GM19468 (cell line): Measurements from ENCODE around the gene FTO.

ENCODE experiments used
- ATAC-seq: cut with Tn5 transposase; IDR thresholded peaks from one replicate; pipeline ENCODE4 v1.9.1; 2021; ENCODE audit warnings: mild to moderate bottlenecking, moderate library complexity, moderate number of reproducible peaks; ENCODE audit not compliant: unreplicated experiment; ENCODE audit errors: extremely low read depth

FTO gene

DNA sequence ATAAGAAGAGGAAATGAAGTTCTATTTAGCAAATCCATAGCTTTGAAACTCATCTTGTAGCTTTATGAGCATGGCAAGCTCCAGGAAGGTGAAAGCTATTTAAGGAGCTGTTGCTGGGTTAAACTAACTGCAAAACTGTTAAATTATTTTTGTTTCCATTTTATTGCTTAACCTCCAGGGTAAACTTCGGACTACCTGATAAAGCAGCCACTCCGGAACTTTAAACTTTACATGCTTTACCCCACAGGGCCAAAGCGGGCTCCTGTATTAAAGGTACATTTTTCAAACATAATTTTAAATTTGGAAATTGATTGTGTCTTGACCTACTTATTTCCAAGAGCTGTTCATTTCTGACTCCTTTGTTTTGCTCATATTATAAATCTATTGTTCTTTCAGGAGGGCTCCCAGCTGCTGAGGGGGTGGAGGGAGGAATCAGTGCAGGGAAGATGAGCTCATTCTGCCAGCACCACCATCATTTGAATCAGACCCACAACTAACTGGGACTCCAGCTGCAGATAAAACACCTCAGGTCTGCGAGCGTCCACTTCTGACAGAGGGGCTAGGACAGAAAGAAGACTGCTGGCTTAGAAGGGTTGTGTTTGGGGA is 424.8 kb downstream of the FTO start:
- ATAC-seq, result no peak

DNA sequence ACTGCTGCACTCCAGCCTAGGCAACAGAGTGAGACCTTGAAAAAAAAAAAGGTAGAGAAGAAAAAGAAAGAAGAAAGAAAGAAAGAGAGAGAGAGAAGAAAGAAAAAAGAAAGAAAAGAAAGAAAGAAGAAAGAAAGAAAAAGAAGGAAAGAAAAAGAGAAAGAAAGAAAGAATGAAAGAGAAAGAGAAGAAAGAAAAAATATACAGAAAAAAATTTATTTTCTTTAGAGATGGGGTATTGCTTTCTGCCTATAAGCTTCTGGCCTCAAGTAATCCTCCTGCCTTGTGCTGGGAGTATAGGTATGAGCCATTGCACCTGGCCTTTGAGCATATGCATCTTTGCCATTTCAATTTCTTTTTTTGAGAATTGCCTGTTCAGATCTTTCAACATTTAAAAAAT is 425.9 kb downstream of the FTO start:
- ATAC-seq, result no peak

DNA sequence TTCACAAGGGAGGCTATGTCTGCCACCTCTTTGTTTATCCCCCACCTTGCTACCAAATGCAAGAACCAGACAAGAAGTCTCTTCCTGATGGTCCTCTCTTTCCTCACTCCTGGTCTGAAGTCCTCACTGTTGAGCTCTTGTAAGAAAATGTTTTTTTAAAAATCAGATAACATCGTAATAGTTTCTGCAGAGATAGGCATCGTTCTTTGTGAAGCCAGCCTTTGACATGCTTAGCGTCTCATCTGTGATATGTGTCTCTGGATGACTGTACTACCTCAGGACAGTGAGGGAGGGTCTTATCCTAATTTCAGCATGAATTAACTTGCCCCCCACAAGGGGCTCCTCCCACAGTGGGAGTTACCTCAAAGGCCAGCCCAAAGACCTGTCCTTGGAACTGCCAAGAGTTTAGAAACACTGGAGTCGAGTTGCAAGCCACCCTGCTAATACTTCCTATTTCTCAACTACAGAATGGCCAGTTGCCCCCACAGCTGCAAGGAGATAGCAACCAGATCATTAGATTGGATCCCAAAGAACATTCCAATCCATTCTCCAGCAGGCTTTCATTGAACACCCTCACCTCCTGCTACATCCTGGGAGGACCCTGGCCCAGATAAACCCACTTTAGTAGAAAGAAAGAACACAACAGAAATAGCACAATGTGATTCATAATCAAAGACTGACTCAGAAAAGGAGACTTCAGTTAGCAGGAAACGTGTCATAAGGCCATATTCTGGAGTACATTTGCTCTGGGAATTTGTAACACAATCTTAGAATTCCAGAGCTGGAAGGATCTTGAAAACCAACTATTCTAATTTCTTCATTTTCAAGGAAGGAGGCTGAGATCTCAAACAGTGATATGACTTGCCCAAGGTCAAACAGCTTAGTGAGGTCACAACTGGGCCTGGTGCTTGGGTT is 431.7 kb downstream of the FTO start:
- ATAC-seq, result no peak

DNA sequence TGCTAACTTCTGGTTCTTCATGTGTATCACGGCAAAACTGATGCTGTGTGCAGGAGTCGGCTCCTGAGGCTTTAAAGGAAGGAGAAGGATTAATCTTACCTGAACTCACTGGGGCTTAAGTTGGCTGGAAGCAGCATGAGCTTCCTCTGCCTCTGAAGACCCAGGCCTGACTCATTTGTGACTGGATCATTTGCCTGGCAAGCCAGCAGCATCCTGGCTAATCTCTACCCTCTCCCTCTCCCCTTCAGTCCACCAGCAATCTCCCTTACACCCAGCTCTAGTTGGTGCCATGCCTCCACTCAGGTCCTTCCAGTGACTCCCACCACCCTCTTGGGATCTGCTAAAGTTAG is 432.3 kb downstream of the FTO start:
- no peak for ATAC-seq

DNA sequence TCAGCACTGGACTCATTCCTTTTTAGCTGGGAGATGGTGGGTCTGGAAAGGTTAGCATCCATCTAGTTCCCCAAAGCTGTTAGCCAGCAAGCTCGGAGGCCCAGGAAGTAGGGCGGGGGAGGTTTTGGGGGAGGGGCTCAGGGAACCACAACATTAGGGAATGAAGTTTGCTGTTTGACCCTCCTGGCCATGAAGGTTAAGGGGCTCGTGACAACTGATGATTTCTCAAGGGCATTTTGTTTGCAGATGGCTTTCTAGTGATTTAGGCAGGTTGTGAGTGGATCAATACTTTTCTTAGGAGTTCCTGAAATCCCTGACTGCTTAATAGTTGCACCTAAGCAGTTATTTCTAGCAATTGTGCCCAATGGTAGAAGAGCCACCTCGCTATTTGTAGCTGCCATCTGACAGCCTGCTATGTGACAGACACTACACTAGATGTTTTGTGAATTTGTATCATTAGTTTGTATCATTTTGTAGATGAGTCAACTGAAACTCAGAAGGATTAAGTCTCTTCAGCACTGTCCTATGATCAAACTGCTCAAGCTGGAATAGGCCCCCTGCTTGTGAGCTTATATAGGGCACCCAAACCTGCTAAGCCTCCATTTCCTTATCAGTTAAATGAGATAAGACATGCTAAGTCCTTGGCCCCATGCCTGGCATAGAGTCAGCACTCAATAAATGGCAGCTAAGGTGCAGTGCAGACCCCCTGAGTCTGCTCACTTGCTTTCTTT is 436.3 kb downstream of the FTO start:
- no peak for ATAC-seq

DNA sequence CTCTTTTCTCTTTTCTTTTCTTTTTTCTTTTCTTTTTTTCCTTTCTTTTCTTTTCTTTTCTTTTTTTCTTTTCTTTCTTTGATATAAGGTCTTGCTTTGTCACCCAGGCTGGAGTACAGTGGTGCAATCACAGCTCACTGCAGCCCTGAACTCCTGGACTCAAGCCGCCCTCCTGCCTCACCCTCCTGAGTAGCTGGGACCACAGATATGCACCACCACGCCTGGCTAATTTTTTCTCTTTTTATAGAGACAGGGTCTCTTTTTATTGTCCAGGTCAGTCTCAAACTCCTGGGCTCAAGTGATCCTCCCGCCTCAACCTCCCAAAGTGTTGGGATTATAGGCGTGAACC is 436.8 kb downstream of the FTO start:
- ATAC-seq, result no peak

DNA sequence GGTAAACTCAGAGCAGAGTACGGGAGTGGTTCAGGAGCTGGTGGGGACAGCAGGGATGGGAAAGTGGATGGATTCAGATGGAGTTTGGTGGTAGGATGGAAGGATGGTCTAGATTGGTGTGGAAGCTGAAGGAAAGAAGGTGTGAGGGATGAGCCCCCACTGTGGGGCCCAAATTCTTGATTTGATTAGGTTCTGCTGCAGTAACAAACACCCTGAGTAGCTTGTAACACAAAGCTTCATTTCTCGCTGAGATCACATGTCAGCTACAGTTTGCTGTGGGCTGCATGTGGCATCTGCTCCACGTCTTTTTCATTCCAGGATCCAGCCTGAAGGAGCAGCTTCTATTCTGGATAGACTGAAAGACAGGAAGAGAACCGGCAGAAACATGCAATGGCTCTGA is 438.8 kb downstream of the FTO start:
- no peak for ATAC-seq

DNA sequence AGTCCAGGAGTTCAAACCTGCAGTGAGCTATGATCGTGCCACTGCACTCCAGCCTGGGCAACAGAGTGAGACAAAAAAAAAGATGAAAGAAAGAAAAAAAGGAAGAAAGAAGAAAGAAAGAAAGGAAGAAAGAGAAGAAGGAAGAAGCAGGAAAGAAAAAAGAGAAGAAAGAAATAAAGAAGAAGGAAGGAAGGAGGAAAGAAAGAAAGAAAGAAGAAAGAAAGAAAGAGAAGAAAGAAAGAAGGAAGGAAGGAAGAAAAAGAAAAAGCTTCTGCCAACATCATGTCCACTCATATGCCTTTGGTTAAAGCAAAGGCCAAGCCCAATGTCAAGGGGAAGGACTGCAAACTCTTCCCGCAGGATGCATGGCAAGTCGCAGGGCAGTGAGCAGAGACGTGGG is 439.5 kb downstream of the FTO start:
- ATAC-seq, result no peak

DNA sequence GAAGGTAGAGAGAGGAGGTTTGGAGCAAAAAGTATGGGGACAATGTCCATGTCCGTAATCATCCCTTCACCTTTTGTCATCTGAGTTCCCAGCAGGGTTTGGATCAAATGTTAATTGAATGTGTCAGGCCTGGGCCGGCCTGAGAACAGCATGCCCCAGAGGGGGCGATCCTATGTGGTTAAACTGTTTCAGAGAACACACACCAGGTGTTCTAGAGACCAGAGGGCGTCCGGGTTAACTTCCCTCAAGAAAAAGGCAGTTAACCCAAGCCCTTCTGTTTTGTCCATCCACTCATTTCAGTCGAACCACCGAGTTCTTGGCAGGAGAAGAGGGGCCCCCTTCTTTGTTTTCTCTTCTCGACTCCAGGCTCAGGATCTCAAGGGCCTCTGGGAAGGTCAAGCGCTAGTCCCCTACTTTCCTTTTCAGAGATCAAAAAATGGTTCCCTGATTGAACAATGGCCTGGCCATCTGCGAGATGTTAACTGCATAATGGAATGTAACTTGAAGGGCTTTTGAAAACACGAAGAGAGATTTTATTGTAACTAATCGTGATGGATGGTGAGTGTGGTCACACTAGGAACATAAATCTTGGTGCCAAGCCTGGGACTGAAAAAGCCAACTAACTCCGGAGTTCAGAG is 440.1 kb downstream of the FTO start:
- no peak for ATAC-seq

DNA sequence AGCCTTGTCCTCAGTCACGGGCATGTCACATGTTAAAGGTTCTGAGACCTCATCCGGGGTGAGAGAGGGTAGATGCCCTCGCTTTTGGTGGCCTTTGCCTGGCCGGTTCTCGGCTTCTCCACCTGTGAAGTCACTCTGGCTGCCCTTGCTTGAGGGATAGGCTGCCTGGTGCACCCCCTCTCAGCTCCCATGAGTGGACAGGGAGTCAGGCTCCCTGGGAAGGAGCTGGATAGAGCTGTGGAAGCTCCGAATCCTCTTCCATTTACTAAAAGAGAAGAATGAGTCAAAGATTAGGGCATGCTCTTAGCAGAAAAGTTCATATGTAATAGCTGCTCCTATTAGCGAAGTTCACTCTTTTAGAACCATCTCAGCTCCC is 440.6 kb downstream of the FTO start:
- no peak for ATAC-seq

DNA sequence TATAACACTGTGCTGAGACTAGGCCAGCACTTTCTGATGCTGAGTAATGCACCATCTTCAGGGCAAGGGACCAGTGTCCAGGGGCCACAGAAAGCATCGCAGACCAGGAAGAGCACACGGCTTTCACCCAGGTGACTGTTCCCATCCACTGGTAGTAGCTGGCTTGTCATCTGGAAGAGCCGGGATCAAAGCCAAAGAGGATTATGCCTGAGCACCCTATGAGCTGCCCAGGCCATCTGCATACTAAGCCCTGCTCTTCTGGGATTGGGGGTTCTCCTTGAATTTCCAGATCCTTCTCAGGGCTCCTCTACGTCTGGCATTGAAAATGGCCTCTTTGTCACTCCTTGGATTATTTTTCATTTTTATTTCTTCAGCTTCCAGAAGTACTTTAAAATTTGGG is 441.9 kb downstream of the FTO start:
- ATAC-seq, result no peak

DNA sequence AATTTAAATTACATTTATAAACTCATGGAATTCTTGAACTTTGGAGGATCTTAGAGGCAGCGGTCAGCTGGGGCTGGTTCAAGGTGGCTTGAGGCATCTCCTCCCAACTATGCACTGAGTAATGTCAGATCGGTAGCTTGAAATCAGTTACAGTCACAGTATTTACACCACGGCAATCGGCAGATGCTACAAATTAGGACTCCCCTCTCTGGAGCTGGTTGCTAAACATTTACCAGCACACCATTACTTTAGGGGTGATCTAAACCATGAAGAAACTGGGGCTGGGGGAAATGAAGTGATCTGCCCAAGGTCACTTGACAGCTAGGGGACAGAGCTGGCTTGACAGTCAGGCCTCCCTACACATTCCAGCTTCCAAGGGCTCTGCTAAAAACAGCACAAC is 445.0 kb downstream of the FTO start:
- ATAC-seq, result no peak

DNA sequence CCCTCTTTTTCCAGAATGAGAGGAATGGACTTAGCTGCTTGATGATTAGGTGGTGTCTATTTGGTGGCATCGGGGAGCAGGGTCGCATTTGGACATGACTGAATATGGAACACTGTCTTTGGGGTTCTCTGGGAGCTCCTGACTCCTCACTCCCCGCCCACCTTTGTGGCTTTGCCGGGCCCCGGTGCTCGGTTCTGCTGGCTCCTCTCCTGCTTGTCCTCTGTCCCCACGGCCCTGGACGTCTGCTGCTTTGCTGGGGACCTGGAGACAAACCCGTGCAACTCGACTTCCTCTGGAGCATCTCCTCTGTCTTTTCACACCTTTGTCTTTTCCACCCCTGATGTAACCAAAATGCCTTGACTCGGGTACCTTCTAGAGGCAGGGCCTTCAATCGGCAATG is 446.9 kb downstream of the FTO start:
- ATAC-seq, result no peak

DNA sequence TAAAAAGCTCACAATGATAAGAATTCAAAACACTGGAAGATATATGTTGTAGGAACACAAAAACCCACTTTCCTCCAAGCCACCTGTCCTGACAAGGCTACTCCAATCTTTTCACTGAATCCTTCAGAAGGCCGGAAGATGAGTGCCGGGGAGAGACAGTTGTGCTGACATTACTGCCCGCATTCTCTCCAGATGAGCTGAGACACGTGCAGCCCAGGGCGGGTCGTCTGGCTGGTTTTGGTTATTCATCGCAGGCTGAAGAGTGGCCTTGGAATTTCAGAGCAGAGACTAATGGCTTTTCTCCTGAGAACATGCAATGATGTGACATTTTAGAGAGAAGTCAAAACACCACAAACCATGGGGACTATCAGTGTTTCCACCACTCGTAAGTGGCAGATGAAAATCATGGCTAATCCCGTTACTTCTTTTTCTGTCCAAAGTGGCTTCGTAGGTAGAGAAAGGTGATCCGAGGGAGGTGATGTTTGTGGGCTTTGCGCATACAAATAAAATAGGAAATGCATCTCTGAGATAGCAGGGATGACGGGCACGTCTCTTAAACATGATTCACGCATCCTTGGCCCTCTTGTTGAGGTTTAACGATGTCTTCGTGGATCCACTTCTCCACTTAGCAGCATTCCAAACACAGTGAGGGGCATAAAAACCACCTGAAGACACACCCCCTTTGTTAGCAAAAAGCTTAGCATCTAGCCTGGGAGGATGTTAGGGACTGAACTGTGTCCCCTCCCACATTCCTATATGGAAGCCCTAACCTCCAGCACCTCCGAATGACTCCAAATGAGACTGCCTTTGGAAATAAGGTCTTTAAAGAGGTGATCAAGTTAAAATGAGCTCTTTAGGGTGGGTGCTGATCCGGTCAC is 448.6 kb downstream of the FTO start:
- no peak for ATAC-seq

DNA sequence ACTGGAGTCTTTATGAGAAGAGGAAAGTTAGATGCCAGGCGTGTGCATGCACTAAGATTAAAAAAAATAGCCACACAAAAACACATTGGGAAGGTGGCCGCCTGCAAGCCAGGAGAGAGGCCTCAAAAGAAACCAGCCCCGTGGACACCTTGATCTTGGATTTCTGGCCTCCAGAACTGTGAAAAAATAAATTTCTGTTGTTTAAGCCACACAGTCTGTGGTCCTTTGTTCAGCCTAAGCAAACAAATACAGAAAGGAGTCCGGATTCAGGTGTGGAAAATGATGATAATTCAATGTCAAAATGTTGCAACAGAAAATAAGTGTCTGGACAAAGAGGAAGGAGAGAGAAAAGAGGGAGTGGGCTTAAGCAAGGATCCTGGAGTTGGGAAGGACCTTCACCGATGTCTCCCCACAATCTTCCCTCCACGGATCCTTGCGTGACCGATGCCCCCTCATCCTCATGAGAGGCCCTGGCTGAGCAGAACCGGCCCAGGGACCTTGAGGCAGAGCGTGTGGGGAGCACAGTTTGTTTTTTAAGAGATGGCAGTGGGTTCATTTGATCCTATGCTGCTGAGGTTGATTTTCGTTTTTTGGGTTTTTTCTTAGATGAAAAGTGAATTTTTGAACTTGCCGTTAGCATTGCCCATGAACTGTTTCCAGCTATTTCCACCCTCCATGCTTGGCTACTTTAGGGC is 449.4 kb downstream of the FTO start:
- ATAC-seq, result no peak

DNA sequence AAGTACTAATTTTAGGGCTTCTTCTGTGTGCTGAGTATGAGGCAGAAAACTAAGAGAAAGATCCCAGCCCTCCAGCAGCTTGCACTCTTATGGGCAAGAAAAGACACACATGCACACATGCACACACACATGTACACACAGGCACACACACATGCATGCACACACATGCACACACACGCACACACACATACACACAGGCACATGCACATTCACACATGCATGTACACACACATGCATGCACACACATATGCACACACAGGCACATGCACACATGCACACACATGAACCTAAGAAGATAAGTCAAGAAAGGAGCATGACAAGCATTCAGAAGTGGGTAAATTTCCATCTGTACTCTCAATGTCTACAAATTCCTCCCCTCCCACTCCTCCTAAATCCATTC is 452.4 kb downstream of the FTO start:
- ATAC-seq, result no peak

DNA sequence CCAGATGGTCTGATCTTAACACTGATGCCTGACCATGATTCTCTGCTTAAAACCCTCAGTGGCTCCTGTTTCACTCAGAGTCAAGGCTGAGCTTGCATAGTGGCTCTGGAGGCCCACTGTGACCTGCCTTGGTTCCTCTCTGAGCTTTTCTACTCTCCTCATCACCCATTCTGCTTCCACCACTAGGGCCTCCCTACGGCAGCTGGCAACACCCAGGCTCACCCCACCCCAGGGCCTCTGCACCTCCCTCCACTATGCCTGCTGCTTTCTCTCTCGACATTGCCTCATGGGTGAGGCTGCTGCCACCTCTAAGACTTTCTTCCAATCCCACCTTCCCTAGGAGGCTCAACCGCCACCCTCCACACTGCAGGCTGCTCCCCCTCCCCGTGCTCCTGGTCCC is 455.0 kb downstream of the FTO start:
- ATAC-seq, result no peak

DNA sequence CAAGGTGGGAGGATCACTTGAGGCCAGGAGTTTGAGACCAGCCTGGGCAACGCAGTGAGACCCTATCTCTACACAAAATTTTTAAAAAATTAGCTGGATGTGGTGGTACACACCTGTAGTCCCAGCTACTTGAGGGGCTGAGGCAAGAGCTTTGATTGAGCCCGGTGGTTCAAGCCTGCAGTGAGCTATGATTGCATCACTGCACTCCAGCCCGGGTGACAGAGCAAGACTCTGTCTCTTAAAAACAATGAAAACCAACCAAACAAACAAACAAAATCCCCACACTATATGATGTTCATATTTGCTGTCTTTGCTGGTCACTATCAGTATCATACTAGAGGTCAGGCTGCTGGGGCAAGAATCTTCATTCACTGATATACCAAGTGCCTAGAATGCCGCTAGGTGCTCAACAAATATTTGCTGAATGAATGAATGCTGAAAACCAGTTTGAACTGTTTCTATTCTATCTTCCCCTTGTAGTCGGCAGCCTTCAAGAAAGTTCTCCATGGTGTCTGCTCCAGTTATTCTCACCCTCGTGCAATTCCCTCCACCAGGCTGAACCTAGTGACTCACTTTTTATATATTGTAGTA is 455.6 kb downstream of the FTO start:
- no peak for ATAC-seq

DNA sequence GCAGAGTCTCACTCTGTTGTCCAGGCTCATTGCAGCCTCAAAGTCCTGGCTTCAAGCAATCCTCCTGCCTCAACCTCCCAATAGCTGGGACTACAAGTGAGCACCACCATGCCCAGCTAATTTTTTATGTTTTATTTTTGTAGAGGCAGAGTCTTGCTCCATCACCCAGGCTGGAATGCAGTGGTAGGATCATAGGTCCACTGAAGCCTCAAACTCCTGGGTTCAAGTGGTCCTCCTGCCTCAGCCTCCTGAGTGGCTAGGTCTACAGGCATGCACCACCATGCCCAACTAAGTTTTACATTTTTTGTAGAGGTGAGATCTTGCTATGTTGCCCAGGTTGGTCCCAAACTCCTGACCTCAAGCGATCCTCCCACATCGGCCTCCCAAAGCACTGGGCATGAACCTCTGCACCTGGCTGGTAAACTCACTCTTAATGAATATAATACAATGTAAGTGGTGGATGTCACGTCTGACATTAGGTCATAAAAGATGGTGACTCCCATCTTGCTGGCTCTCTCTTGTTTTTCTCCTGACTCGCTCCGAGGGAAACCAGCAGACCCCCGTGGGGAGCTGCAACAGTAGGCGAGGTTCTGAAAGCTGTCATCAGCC is 456.4 kb downstream of the FTO start:
- no peak for ATAC-seq
